Kidney capillary endothelial cell (primary cell): ENCODE results near the gene CYP2D6.
"Not testable (repeated sequence)": the region's sequence is repeated elsewhere in the genome, so short reads cannot be mapped to it uniquely, and the experiment has no call there.

Experiments
- DNase-seq: peaks from one replicate; pipeline ENCODE4 v3.0.0-alpha.2; 2018; ENCODE audit warnings: low spot score

The CYP2D6 gene

DNA sequence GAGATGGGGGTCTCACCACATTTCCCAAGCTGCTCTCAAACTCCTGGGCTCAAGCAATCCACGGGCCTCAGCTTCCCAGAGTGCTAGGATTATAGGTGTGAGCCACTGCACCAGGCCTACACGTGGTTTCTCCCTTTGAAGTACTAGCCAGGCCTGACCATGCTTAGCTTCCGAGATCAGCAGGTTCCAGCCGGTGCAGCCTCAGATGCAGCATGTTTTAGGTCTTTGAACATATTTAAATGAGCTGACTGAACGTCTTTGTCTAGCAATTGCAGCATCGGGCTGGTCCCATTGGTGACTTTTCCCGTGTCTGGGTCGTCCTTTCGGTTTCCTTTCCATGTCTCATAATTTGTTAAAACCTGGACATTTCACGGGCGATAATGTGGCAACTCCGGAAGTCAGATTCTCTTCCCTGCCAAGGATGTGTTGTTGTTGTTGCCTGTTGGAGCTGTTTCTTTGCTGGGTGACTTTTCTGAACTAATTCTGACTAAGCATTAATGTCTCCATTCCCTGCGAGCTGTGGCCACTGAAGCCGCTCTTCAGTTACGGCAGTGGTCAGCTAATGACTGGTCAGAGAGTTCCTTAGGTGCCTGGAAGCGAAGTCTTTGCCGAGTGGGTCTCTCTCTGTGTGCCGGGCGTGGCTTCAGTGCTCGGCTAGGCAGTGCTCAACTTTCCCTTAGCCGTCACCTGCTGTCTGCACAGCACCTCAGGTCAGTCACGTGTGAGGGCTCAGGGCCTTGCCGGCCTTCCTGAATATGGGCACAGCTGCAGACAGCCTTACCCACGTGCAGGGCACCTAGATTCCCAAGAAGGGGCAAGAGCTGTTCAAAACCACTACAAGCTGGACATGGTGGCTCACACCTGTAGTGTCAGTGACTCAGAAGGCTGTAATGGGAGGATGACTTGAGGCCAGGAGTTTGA is 3.8 kb upstream of the CYP2D6 start:
- DNase-seq = no peak

DNA sequence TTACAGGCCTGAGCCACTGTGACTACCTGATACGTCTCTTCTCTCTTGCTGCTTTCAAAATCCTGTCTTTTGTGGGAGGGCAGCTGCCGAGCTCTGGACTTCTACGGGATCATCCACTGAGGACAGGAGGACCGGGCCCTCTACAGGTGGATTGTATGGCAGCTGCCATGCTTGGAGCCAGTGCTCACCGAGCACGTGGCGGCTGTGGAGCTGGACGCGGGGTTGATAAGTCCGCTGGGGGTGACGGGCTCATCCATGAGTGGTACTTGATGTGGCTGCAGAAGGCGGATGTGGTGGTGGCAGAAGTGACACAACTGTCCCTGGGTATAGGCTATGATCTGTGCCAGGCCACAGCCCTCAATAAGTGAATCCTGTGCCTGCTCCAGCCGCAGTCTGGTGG is 1.8 kb upstream of the CYP2D6 start:
- no peak for DNase-seq

DNA sequence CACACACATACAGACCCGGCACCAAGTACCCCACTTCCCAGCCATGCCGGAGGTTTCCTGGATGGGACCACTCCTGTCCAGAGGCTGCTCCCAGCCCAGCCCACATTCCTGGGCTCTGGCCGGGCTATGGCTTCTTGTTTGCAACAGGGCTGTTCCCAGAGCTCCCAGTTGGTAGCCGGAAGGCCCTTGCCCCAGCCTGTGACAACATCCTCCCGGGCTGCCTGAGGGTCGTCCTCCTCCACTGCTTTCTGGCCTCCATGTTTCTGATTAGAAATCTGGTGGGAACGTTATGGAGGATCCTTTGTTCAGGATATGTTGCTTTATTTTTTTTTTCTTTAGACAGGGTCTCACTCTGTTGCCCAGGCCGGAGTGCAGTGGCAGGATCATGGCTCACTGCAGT is 952 bp upstream of the CYP2D6 start:
- no peak for DNase-seq

DNA sequence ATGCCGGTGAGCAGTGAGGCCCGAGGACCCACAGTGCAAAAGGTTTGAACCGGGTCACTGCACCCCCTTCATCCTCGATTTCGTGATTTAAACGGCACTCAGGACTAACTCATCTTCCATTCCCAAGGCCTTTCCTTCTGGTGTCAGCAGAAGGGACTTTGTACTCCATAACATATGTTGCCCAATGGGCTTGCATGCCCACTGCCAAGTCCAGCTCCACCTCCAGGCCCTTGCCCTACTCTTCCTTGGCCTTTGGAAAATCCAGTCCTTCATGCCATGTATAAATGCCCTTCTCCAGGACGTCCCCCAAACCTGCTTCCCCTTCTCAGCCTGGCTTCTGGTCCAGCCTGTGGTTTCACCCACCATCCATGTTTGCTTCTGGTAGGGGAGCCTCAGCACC is 428 bp downstream of the CYP2D6 start:
- DNase-seq = not testable (repeated sequence)

DNA sequence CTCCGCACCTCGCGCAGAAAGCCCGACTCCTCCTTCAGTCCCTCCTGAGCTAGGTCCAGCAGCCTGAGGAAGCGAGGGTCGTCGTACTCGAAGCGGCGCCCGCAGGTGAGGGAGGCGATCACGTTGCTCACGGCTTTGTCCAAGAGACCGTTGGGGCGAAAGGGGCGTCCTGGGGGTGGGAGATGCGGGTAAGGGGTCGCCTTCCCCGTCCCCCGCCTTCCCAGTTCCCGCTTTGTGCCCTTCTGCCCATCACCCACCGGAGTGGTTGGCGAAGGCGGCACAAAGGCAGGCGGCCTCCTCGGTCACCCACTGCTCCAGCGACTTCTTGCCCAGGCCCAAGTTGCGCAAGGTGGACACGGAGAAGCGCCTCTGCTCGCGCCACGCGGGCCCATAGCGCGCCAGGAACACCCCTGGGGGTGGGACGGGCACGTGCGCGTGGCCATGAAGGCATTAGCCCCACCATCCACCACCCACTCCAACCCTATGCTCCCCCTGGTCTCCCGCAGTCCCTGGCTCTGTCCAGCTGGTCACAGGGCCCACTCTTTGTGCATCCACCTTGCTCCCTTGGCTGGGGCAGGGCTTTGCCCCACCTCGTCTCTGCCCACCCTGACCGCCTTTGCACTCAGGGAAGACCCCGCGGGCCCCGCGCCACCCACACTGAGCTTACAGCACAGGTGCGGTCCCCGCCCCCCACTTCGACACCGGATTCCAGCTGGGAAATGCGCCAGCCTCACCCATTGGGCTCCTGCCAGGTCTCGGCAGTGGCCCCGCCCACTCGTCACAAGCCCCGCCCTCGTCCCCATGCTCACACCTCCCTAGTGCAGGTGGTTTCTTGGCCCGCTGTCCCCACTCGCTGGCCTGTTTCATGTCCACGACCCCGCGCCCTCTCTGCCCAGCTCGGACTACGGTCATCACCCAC is 1.6 kb downstream of the CYP2D6 start:
- DNase-seq = not testable (repeated sequence)

DNA sequence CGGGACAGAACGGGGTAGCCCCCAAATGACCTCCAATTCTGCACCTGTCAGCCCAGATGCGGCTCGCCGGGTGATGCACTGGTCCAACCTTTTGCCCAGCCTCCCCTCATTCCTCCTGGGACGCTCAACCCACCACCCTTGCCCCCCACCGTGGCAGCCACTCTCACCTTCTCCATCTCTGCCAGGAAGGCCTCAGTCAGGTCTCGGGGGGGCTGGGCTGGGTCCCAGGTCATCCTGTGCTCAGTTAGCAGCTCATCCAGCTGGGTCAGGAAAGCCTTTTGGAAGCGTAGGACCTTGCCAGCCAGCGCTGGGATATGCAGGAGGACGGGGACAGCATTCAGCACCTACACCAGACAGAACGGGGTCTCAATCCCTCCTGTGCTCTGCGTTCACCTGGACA is 2.6 kb downstream of the CYP2D6 start:
- not testable (repeated sequence) for DNase-seq

DNA sequence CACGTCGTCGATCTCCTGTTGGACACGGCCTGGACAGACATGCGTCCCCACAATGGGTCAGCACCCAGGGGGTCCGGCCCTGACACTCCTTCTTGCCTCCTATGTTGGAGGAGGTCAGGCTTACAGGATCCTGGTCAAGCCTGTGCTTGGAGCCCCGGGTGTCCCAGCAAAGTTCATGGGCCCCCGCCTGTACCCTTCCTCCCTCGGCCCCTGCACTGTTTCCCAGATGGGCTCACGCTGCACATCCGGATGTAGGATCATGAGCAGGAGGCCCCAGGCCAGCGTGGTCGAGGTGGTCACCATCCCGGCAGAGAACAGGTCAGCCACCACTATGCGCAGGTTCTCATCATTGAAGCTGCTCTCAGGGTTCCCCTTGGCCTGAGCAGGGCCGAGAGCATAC is 3.0 kb downstream of the CYP2D6 start:
- no peak for DNase-seq

DNA sequence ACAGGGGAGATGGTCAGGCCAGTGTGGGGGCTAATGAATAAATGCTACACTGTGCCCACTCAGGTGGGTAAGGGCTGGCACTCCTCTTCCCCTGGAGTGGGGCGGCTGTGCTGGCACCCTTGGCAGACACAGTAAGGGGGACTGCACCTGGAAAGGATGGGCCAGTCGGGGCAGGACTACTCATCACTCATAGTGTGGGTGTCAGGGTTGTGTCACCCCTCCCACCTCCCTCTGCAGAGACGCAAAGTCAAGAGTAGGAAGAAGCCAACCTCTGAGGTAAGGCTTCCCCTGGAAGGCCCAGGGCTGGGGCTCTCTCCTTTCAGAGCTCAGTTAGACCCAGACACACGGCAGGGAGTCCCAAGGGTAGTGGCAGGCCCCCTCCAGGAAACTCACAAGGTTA is 7.1 kb downstream of the CYP2D6 start:
- DNase-seq = not testable (repeated sequence)

DNA sequence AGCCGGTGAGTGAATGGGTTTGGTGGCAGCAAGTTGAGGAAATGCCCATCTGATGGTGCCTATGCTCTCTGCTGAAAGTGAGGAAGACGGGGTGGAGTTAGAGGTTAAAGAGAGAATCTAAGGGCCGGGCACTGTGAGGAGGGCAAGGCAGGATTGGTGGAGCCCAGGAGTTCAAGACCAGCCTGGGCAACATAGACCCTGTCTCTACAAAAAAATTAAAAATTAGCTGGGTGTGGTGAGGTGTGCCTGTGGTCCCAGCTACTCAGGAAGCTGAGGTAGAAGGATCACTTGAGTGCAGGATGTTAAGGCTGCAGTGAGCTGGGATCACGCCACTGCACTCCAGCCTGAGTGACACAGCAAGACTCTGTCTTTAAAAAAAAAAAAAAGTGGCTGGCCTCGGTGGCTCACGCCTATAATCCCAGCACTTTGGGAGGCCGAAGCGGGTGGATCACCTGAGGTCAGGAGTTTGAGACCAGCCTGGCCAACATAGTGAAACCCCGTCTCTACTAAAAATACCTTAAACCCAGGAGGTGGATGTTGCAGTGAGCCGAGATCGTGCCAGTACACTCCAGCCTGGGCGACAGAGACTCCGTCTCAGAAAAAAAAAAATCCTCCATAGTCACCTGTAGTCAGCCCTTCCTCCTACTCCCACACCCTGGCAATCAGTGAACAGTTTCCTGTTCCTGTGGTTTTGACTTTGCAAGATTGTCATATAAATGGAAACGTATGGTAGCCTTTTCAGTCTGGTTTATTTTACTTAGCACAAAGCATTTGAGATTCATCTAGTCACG is 10.2 kb downstream of the CYP2D6 start:
- not testable (repeated sequence) for DNase-seq

DNA sequence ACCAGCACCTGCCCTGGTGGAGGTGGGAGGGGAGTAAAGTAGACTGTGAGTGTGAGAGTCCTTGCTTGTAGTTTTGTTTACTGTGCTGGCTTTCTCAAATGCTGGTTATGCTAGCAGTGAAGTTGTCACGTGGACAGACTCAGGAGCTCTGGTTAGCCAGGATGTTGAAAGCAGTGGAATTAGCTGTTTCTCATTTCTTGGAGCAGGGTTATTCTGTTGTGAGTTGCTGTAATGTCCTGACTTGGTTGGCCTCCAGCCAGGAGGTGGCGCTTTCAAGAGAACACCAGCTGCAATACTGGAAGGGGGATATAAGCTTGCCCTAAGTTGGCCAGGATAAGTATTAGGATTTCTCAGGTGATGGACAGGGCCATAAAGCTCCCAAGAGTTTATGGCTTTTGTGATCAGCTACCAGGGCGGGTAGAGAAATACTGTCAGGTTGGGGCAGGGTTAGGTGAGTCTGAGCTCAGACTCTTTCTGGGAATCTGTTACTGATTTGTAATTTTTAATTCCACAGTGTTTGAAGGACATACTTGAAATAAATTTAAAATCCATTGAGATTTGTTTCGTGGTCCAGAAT is 13.7 kb downstream of the CYP2D6 start:
- DNase-seq = no peak

DNA sequence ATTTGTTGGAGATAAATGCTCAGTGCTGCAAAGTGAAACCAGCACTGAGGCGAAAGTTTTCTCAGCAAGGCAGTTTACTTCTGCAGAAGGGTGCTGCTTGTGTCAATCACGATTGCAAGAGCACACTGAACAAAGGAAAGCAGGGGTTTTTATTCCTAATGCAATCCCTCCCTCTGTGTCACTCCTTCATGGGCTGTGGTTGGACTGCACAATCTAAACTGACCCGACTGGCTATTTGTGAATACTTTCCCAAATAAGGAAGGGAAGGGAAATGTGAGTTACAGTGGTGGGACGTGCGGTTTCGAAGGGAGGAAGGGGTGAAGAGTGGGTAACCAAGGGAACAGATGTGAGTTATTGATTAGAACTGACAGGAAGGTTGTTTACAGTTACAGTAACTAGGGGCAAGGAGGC is 15.2 kb downstream of the CYP2D6 start:
- not testable (repeated sequence) for DNase-seq

DNA sequence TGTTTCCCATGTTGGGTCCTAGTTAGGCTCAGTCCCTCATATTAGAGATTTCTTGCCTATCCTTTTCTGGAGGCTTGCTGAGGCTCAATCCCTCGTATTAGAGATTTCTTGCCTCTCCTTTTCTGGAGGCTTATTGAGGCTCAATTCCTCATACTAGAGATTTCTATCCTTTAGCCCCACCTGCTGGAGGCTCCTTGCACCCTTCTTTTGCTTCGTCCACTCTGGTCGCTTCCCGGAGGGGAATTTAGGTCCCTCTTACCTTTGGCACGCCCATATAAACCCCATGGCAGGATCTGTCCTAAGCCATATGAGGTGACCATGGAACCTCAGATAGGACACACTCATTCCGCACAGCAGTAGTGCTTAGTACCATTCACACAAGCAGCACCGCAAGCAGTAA is 15.9 kb downstream of the CYP2D6 start:
- peak; percentile 19 for DNase-seq

DNA sequence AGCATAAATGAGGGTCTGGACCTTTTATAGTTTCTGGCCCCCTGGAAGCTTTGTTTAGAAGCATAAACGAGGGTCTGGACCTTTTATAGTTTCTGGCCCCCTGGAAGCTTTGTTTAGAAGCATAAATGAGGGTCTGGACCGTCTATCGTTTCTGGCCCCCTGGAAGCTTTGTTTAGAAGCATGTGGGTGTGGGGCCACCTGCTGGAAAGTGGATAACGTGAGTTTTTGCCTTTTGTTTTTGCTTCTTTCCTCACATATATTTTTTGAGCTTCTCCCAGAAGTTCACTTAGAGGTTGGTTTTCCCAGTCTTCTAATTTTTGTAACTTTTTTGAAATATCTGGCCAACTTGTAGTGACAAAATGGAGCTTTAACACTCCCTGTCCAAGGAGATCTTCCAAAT is 17.8 kb downstream of the CYP2D6 start:
- not testable (repeated sequence) for DNase-seq

DNA sequence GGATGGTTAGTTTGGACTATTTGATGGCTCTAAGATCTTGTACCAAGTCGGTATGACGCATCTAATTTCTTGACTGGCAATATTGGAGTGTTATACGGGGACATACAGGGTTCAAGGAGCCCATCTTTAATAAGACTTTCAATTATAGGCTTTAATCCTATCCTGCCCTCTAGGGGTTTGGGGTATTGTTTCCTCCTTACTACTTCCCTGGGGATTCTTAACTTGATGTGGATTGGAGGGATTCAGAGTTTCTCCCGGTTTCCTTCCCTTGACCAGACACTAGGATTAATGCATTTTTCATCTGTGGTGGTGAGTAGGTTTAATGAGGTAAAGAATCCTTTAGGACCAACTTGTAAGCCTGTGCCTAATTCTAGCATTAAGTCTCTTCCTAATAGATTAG is 18.8 kb downstream of the CYP2D6 start:
- no peak for DNase-seq

DNA sequence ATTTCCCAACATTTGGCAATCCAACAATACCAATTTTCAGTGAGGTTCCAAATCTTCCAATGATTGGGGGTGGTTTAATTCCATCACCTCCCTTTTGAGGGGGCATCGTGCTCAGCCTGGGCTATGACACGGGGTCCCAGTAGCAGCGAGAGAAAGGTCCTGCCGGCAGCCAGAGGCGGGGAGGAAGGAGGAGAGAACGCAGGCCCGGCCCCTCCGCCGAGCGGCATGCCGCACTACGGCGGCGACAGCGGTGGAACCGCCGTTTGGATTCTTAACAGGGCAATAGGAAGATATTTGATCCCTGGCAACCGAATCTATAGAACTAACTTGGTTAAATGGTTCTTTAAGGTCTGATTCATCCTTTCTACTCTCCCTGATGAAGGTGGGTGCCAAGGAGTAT is 21.8 kb downstream of the CYP2D6 start:
- DNase-seq = no peak

DNA sequence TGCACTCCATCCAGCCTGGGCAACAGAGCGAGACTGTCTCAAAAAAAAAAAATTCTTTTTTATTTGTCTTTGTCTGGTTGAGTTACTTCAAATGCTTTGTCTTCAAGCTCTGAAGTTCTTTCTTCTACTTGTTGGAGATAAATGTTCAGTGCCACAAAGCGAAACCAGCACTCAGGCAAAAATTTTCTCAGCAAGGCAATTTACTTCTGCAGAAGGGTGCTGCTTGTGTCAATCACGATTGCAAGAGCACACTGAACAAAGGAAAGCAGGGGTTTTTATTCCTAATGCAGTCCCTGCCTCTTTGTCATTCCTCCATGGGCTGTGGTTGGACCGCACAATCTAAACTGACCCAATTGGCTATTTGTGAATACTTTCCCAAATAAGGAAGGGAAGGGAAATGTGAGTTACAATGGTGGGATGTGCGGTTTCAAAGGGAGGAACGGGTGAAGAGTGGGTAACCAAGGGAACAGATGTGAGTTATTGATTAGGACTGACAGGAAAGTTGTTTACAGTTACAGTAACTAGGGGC is 26.2 kb downstream of the CYP2D6 start:
- DNase-seq = not testable (repeated sequence)

DNA sequence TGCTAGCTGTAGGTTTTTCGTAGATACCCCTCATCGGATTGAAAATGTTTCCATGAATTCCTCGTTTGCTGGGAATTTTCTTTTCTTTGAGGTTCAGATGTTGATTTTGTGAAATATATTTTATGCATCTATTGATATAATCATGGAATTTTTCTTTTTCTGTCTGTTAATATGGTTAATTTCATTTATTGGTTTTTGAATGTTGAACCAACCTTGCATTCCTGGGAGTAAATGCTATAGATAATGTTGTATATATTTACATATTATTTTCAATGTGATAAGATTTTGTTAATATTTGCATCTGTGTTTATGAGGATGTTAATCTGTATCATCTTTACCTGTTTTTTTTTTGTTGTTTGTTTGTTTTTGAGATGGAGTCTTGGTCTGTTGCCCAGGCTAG is 29.4 kb downstream of the CYP2D6 start:
- DNase-seq = no peak

DNA sequence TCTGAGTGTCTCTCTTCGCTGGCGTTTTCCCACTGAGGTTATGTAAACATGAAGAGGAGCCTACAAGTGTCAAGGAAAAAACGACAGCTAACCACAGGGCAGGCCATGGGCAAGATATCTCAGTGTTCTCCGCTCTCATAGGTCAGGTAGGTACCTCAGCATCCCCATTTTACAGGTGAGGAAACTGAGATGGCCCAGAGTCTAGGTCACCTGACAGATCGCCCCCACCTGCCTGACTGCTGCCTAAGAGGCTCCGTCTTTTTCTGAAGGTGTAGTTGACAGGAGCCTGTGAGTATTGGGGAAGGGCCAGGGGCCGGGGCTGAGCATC is 39.2 kb downstream of the CYP2D6 start:
- no peak for DNase-seq

DNA sequence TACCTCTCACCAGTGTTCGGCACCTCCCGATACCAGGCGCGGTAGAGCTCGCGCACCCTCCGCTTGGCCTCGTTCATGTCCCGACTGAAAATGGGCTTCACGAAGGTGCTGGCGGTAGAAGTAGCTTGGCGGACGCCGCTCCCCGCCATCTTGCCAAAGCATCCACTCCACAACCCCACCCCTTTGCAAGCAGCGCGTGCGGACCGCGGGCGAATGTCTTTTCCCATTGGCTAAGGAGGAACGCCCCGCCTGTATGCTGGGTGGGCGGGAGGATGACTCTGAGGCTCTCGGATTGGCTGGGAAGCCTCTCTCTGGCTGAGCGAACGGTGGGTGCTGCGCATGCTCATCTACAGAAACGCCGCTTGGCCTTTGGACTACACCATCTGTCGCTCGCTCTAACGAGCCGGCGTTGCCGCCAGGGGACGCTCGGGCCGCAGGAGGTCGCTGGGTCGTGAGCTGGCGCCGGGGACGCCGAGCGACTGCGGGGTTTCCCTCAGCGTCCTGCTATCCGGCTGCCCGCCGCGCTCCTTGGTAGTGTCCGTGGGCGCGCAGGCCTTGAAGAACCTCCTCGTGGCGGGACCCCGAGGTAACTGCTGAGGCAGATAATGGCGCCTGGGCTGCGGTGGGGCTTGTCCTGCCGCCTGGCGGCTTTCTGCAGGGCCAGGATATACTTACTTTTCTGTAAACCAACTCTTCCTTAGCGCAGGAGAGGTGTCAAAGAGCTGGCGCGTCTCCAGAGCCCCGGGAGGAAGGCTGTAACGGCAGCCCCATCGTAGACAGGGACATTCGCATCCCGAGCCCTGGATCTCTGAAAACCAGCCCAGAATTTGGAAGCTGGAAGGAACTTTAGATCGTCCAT is 39.8 kb downstream of the CYP2D6 start, which contains the start of gene NDUFA6:
NDUFA6 (minus strand) TSS at position 177 of the 859 bp plus-strand sequence; CDS start at position 149, 28 bp downstream.
- peak; percentile 99 for DNase-seq

DNA sequence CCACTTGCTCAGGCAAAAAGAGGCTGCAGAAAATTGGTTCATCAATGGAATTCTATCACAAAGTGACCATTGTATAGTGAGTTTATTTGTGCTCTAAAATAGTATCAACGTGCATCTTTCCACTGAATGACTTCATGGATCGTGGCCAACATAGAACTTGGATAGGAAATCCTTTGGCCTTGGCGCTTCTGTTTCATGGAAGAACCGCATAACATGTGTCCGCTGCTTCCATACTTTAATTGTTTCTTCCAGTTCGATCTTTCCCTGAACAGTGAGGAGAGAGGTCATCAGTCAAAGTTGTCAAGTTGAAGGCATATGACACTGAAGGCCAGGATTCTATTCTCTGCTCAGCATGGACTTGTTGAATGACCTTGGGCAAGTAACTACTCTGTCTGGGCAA is 44.6 kb downstream of the CYP2D6 start:
- DNase-seq = peak; percentile 28
